Stimulated activated CD4-positive, alpha-beta T cell treated with anti-CD3 and anti-CD28 coated beads, TNF-alpha, amount 100 ng/mL, for 4 hours (primary cell): ENCODE measurements around the gene LPIN3.

Source experiments
- DNase-seq, 3 experiments: peaks; one replicate each; pipeline ENCODE4 v3.0.0-alpha.2; 2020; ENCODE audit warnings: low read depth in 3 of 3

Gene LPIN3

DNA sequence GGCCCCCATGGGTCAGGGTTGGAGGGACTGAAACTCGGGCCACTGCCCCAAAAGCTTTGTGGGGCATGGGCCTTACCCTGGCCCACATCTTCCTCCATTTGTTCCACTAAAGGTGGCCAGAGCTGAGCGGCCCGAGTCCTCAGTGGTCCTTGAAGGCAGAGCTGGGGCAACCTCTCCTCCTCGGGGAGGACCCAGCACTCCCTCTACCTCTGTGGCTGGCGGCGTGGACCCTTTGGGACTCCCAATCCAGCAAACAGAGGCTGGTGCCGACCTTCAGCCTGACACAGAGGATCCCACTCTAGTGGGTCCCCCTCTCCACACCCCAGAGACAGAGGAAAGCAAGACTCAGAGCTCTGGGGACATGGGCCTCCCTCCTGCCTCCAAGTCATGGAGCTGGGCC, 9.3 kb downstream of the LPIN3 start:
- no peak for DNase-seq

DNA sequence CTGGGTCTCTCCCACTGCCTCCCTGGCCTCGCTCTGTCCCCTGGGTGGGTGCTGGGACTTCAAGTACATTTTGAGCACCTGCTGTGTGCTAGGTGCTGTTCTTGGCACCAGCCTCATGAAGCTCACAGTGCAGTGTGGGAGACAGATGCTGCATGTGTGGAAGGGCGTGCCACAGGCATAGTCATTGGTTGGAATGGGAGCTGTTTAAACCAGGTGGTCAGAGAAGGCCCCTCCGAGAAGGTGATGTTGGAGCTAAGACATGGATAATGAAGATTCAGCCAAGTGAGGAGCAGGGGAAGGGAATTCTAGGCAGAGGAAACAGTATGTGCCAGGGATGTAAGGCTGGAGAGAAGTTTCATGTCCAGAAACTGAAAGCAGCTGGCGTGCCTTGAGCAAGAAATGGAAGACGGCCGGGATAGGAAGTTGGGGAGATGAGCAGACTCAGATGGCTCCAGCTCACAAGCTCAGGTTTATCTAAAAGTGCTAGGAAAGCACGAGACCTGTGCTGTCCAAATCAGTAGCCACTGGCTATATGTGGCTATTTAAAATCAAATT, 9.9 kb downstream of the LPIN3 start:
- no peak for DNase-seq

- DNase-seq = no peak
These were observed 11.5 kb downstream of the LPIN3 start for GRCh38 chr20:41352106-41352505.

- no peak for DNase-seq
These were observed 12.0 kb downstream of the LPIN3 start for GRCh38 chr20:41352666-41353065.

- no peak for DNase-seq
These were observed 12.9 kb downstream of the LPIN3 start for GRCh38 chr20:41353530-41353929.

GRCh38 chr20:41355192-41355591, 14.6 kb downstream of the LPIN3 start:
- DNase-seq = no peak

GRCh38 chr20:41355598-41356203, 15.1 kb downstream of the LPIN3 start:
- no peak for DNase-seq

- no peak for DNase-seq
These were observed 16.3 kb downstream of the LPIN3 start for GRCh38 chr20:41356951-41357350.

DNA sequence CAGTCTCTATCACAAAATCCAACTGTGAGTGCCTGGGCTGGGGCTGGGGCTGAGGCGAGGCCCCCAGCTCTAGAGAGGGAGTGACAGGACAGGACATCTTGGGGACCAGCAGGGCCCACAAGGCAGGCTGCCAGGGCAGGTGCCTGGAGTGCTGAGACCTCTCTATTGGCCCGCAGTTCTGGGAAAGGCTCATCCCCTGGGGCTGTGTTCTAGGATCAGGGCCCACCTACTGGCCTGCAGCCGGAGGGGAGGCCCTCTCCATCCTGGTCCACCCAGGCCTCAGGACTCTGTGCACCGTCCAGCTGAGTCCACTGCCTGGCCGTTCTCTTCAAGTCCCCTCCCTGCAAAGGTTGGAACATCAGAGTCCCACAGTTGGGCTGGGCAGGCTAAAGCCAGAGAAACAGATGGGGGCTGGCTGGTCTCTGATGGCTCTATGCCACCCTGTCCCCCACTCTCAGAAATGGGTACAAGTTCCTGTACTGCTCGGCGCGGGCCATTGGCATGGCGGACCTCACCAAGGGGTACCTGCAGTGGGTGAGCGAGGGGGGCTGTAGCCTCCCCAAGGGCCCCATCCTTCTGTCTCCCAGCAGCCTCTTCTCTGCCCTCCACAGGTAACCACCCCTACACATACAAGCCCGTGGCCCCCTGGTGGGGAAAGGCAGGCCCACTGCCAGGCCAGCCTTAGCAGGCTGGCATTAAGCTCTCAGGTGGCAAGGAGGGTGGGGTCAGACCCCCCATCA, 17.0 kb downstream of the LPIN3 start:
- DNase-seq = no peak

GRCh38 chr20:41358230-41358629, 17.6 kb downstream of the LPIN3 start:
- DNase-seq = no peak

GRCh38 chr20:41358717-41359116, 18.1 kb downstream of the LPIN3 start:
- DNase-seq = no peak

DNA sequence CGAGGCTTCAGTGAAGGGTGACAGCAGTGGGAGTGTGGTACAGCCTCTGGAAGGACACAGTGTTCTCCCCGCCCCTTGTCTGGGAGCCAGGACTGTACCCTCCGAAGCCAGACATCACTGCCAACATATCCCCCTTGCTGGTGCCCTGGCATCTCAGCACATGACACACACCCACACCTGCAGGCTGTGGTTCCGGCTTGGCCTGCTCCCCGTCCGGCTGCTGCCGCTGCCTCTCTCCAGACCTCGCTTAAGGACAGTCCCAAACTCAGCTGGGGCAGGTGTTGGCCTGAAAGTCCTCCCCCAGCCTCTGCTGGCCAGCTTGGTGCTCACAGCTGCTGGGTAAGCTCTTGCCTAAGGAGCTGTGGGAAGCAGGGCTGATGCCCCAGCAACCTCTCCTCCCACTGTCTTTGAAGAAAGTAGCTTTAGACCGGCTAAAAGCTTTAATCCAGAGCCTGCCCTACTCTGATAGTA, 19.0 kb downstream of the LPIN3 start:
- DNase-seq = no peak

- DNase-seq = no peak
These were observed 20.5 kb downstream of the LPIN3 start for GRCh38 chr20:41360831-41361756.

DNA sequence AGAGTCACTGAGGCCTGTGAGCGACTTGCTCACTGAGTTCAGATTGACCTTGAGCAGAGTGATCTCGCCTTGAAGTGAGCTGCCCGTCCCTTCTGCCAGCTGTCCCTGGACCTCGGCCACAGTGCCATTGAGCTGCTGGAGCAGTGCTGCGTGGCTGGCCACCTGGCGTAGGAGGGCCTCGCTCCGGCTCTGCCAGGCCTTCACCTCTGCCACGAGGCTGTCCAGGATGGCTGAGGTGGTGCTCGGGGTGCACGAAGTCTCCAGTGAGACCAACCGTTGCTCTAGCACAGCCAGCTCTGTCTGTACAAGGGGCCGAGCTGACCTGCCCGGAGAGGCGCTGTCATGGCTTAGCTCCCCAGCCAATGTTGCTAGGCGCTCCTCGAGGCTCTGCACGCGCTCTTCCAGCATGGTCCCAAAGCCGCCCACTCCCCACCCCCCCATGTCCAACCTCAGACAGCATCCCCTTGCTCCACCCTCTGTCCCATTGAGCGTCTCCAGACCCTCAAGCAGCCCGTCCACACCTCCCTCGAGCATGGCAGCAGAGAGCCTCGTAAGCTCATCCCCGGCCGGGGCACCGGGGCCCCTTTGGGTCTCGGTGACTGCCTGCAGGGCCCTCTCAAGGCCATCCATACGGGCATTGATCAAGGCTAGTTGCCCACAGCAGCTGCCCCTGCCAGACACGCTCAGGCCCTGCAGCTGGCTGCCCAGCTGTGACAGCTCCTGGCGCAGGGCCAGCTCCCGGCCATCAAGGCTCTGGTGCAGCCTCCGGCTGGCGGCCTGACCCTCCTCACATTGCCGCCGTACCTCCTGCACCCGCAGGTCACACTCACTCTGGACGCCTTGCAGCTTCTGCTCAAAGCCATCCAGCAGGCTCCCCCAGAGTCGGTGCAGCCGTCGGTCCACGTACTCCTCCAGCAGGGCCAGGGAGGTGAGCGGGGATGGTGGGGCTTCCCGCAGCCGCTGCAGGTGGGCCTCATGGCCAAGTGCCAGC, 21.4 kb downstream of the LPIN3 start:
- no peak for DNase-seq

GRCh38 chr20:41362748-41363140, 22.1 kb downstream of the LPIN3 start:
- no peak for DNase-seq

- no peak for DNase-seq
These were observed 23.0 kb downstream of the LPIN3 start for GRCh38 chr20:41363601-41364000.

GRCh38 chr20:41364236-41364855, 23.7 kb downstream of the LPIN3 start:
- DNase-seq = no peak

- no peak for DNase-seq
These were observed 24.5 kb downstream of the LPIN3 start for GRCh38 chr20:41364967-41365765.

DNA sequence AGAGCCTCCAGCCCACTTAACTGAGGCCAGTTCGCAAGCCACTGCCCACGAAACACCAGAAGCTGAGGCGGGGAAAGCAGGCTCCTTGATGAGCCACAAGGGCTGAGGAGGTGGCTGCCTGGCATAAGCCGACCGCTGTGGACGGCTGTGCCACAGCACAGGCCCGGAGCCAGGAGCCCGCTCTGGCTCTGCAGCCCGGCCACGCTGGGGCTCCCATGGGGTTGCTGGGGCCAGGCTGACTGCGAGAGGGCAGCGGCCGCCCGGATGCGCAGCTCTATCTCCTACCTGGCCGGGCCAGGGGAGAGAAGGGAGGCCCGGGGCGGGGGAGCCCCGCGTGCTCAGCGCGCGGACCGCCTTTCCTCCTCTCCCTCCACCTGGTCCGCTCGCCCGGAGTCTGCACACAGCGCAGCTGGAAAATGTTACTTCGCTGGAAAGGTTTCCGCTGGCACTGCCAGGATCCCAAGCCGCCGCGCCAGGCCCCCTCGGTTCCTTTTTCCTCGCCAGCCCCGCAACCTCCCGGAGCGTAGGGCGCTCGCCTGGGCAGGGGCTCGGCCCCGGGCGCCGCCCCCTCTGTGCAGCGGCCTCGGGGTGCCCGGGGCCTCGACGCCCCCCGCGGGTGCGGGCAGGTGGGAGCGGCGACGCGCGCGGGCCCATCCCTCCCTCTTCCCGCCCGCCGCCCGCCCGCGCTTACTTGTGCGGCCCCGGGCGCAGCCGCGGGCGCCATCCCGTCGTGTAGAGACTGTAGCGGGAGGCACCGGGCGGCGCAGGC, 25.3 kb downstream of the LPIN3 start:
- DNase-seq = no peak
